DMS114 treated with DMSO at 0.1 percent for 48 hours (cell line): ENCODE data around the gene GNLY.
A peak's percentile ranks its signal among the peaks of the same experiment; 100 is the strongest.
"Not testable (repeated sequence)": the region's sequence is repeated elsewhere in the genome, so short reads cannot be mapped to it uniquely, and the experiment has no call there.

ENCODE experiments used
- DNase-seq: peaks from one replicate; lab custom pipeline; 2025; ENCODE audit not compliant: unreplicated experiment; lab: John Stamatoyannopoulos, UW

The GNLY gene

GRCh38 chr2:85694052-85695025, at the start of gene GNLY:
Gene GNLY, plus strand, starts transcription at chr2:85694358. Its CDS starts 61 bp downstream, at chr2:85694419.
- DNase-seq, result no peak

DNA sequence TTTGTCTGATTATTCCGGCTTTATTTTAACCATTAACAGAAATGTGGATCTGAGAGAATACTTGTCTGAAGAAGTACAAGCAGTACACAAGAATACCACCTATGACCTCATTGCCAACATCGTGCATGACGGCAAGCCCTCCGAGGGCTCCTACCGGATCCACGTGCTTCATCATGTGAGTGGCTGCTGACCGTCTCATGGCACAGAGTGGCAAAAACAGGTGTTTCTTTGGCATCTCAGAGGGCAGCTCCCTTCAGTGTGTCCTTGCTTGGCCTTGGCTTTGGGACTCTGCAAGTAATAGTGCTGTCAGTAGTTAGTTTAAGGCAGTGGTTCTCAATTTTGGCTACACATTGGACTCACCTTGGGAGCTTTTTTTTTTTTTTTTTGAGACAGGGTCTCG, 49.2 kb upstream of the GNLY start:
- DNase-seq, result no peak

- DNase-seq, result no peak
Measured at GRCh38 chr2:85646166-85646565, 48.0 kb upstream of the GNLY start.

DNA sequence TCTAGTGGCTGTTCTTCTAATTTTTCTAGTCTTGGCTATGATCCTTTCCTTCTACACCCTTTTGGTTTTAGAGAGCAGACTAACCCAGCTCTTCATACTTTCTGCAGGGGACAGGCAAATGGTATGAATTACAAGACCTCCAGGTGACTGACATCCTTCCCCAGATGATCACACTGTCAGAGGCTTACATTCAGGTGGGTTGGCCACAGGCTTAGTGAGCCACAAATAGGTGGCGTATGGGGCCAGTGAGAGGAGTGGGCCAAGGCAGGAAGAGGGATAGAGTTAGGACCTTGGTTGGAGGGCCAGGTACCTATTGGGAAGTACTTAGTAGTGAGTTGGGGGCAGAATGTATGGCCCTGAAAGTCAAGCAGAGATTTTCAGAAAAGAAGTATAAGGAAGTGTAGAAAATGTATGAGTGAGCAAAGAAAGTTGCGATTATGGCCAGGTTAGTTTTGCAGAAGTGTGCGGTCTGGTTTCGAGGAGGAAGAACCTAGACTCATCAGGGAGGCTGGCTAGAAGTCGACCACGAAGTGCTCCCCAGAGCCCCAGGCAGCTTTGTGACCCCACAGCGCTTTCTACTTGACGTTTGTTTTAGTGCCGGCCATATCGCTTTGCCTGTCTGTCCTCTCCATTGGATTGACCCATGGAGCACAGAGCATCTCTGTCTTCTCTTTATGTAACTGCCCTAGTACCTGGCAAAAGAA, 46.2 kb upstream of the GNLY start:
- DNase-seq, result no peak

DNA sequence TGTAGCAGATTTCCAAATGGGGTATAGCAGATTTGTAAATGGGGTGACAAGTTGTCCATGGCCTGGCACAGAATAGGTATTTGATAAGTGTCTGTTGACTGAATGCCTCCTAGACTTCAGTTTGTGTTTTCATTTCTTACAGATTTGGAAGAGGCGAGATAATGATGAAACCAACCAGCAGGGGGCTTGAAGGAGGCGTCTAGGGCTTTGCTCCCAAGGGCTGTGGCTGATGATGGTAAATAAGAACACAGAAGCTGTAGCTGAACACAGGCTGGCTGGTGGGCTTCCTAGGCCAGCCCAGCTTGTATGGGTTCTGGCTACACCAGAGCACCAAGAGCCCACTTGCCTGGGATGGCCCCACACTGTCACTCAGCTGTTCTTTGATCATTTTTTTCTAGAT, 45.5 kb upstream of the GNLY start:
- DNase-seq, result peak; percentile 21

DNA sequence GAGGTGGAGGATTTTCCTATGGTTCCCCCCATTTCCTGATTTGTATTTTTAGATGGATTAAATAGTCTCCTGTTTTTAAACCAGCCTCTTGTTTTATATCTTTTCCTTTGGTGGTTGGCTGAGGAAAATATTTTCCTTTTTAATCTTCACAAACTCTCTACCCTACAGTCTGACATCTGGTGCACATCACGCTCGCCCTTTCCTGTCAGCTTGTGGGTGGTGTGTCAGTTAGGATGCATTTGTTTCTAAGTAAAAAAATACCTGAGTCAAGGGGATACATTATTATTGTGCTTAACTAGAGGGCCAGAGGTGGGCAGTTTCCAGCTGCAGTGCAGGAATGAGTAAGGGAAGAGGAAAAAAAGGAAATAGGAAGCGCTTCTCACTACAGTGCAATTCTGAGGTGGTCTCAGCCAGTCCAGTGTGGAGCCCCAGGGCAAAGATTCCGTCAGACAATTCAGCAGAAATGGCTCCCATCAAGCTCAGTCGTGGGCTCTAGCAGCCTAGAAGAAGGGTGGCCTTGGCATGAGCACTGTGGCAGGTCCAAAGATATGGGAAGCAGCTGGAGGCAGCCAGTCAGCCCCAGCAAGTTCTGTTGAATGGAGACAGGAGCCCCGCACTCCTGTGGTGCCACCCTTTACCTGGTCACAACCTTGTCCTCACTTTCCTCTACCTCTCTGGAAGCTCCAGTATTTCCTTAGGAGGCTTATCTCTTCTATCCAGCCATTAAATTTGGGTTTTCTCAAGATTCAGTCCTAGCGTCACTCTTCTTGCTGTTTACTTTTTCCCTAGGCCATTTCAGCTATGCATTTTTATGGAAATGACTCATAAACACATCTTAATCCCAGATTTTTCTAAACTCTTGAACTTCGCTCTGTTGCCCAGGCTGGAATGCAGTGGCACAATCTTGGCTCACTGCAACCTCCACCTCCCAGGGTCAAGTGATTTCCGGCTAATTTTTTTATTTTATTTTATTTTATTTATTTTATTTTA, 44.7 kb upstream of the GNLY start:
- DNase-seq, result no peak

- no peak for DNase-seq
Measured at GRCh38 chr2:85650456-85650855, 43.7 kb upstream of the GNLY start.

- DNase-seq, result no peak
Measured at GRCh38 chr2:85651097-85651496, 43.1 kb upstream of the GNLY start.

DNA sequence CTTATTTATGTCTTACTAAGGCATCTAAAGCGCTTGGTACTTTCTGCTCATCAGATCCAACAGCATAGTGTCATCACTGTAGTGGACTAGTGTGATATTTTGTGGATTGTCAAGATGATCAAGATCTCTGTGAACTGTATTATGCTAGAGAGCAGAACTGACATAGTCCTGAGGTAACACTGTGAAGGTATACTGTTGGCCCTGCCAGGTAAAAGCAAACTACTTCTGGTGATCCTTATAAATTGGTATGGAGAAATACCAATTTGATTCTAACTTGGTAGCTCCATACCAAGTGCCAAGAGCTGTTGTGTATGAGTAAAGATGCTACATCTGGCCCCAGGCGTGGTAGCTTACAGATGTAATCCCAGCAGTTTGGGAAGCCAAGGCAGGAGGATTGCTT, 42.1 kb upstream of the GNLY start:
- no peak for DNase-seq

DNA sequence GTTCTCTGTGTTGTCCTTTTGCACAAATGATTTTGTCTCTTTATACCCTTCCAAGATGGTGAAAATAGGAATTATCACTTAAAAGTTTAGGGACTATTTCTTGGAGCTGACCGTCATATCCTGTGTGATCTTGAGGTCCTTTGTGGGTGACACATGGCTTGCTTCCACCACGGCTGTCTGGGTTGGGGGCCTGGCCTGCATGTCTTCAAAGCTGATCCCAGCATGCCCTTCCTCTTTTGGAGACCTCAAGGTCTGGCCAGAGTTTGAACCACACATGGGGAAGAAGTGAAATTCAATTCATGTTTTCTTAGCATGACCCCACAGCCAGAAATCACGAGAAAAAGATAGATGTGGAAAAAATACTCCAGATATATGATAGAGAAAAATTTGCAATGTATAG, 40.2 kb upstream of the GNLY start:
- DNase-seq, result no peak

- DNase-seq, result no peak
Measured at GRCh38 chr2:85655961-85656417, 38.2 kb upstream of the GNLY start.

DNA sequence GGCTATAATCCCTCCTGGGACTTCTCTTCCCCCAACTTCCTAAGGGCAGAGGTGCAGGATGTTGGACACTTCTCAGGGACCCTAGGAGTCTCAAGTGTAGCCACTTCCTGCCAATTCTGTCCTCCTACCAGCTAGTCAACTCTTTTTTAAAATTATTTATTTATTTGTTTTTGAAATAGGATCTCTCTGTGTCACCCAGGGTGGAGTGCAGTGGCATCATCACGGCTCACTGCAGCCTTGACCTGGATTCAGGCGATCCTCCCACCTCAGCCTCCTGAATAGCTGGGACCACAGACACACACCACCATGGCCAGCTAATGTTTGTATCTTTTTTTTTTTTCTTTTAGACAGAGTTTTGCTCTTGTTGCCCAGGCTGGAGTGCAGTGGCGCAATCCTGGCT, 37.7 kb upstream of the GNLY start:
- DNase-seq, result no peak

- not testable (repeated sequence) for DNase-seq
Measured at GRCh38 chr2:85657399-85657798, 36.8 kb upstream of the GNLY start.

DNA sequence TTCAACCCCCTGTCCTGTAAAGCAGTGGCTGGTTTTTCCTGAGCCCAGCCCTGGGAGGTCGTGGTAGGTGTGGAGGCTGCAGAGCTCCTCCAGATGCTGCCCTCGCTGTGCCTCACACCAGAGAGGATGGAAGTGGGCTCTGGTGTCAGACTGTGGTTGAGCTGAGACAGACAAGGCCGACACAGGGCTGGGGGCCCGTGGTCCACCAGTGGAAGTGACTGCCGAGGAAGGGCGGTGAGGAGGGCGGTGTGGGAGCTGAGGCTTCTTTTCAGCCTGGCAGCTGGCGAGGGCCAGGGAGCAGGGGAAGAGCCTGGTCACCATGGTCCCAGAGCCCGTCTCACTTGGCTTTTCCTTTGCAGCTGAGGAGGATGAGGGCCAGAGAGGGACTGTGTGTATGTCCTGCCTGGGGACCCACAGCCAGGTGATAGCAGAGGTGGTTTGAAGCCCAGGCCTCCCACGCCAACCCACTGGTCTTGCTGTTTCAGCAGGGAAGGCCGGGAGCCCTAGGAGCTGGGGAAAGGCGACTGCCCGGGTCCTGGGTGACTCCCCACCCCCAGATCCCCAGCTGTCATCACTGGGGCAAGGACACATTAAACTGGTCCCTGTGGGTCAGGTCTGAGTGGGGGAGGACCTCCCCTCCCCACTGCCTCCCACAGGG, 34.7 kb upstream of the GNLY start:
- DNase-seq, result no peak

GRCh38 chr2:85660301-85660700, 33.9 kb upstream of the GNLY start:
- DNase-seq, result not testable (repeated sequence)

DNA sequence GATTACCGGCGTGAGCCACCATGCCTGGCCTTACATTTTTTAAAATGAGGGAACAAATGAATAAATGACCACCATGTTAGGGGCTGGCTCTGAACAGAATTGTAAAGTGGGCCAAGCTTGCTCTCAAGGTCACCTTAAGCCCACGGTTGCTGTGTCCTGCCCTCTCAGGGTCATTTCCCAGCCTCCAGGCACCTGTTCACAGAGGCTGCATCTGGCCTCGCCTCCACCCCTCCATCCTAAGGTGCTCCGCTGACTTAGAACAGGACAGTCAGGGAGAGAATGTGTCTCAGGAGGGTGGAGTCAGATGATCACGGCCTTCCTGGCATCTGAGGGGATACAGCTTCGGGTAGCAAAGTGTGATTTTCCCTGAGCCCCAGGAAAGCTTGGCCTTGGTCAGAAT, 33.4 kb upstream of the GNLY start:
- DNase-seq, result no peak

DNA sequence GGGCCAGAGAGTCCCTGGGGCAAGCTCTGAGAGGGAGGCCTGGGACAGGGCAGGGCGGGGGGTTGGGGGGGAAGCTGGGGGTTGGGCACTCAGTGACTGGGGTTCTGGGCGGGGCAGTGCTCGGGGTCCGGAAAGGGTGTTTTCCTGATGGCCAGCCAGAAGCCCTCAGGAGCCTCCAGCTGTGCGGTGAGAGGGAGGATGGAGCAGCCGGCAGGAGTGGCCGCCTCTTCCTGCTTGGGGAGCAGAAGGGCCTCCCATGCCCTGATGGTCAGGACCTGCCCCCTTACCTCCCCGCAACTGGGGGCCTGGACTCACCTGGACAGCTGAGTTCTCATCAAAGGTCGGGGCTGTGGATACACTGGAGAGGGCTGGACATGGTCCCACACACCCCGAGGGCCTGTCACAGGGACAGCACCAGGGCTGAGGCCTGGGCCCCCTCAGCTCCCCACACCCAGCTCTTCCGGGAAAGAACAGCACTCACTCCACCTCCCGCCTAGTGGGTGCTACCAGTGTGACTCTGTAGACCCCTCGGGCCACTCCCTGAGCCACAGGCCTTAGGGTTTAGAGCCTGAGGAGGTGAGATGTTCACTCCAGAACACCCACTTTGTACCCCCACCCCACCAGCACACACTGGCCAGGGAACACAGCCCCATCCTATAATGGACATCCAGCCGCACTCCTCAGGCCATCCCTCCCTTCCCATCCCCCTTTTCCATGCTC, 32.9 kb upstream of the GNLY start:
- no peak for DNase-seq

DNA sequence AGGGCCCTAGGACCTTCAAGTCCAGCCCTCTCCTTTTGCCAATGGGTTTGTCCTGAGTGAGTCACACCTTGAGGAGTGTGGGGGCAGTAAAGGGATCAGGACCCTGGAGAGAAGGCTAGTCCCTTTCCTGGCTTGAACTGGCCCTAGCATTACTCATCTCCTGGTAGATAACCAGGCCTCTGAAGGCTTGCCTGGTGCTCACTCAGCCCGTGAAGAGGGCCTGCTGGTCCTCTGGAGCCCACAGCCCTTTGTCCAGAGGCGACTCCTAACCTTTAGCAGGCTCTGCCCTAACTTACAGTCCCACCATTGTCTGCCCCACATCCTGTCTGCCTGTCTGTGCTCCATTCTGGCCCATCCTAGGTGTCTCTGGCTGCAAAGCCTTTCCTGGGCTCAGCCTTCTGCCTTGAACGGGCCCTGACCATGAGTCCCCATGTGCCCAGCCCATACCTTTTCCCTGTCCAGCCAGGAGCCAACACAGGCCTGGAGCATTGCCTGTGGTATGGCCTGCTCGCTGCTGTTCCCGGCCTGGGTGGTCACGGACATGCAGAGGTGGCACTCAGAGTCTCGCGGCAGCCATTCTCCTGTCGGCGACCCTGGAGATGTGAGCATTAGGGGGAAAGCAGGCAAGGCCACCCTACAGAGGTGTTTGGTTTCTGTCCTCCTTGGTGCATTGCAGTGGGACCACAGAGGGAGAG, 31.1 kb upstream of the GNLY start:
- no peak for DNase-seq
